ENCODE data around the gene DPP6. TPM values are rescaled to one million over a fixed set of nuclear protein-coding genes. Genes with fewer than 3 reads are reported as not detected.
"Not testable (repeated sequence)": the region's sequence is repeated elsewhere in the genome, so short reads cannot be mapped to it uniquely, and the experiment has no call there.

DPP6 gene
- total RNA-seq, 2 experiments from 2014 or later: not detected

DNA sequence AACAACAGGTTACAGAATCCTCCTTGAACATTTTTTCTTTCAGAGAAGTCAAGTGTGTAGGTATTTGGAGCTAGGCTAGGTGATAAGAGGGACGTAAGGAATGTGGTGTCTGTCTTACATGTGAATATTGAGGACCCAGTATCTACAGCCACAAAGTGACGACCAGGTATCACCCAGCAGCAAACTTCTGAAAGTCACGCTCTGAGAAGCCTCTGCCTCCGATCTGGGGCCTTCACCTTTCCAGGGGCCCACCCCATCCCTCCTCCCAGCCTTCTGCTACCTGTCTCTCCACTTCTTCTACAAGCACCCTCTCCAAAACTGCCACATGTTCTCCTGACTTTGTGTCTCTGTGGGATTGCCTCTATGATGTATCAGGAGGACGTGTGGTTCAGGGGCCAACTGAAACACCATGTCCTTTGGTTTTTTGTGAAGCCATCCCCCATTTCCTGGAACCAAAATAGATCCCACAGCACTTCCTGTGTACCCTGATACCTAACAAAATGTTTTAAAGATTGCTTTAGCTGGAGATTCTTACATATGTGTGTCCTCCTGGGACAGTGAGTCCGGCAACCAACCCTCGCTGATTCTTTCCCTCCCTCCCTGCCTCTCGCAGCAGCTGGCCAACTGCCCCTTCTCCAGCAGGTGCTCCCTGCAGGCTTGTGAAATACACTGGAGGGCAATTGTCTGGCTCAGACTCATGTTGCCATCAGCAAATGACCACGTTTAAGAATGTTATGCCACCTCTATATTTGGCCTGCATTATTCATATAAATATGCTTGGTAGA, 93.9 kb downstream of the DPP6 start:
- H3K36me3 ChIP-seq (ENCODE audit: insufficient read depth, low read length); H2AFZ ChIP-seq (ENCODE audit: low read length); H3K79me2 ChIP-seq (ENCODE audit: insufficient read depth, low read depth, low read length); H4K20me1 ChIP-seq (ENCODE audit: insufficient read depth, low read length); H3K4me1 ChIP-seq (ENCODE audit: insufficient read depth, low read length, poor library complexity, severe bottlenecking); H3K4me2 ChIP-seq (ENCODE audit: low read length); DNase-seq (ENCODE audit: low spot score); POLR2A ChIA-PET; CTCF ChIA-PET (ENCODE audit: unreplicated experiment); H3K27ac ChIP-seq (ENCODE audit: low read depth, low read length, poor library complexity, severe bottlenecking); intact Hi-C loops (cut with micrococcal nuclease; ENCODE audit: unreplicated experiment); H3K9me3 ChIP-seq (ENCODE audit: low read length); H3K9me2 ChIP-seq (ENCODE audit: insufficient read depth, low read length); BruUV-seq (replicated peaks); H3K4me3 ChIP-seq (ENCODE audit: low read depth, low read length, poor library complexity, severe bottlenecking): not testable (repeated sequence)

- POLR2A ChIA-PET; H3K4me1 ChIP-seq (ENCODE audit: insufficient read depth, low read length, poor library complexity, severe bottlenecking); H3K79me2 ChIP-seq (ENCODE audit: insufficient read depth, low read depth, low read length); H4K20me1 ChIP-seq (ENCODE audit: insufficient read depth, low read length); H2AFZ ChIP-seq (ENCODE audit: low read length); H3K27ac ChIP-seq (ENCODE audit: low read depth, low read length, poor library complexity, severe bottlenecking); H3K4me2 ChIP-seq (ENCODE audit: low read length); DNase-seq (ENCODE audit: low spot score); CTCF ChIA-PET (ENCODE audit: unreplicated experiment); BruUV-seq (replicated peaks); H3K36me3 ChIP-seq (ENCODE audit: insufficient read depth, low read length); H3K9me2 ChIP-seq (ENCODE audit: insufficient read depth, low read length); H3K4me3 ChIP-seq (ENCODE audit: low read depth, low read length, poor library complexity, severe bottlenecking); H3K9me3 ChIP-seq (ENCODE audit: low read length); intact Hi-C loops (cut with micrococcal nuclease; ENCODE audit: unreplicated experiment): not testable (repeated sequence)
Observed at GRCh38 chr7:154146707-154147038, 94.5 kb downstream of the DPP6 start.

GRCh38 chr7:154148791-154149516, 96.8 kb downstream of the DPP6 start:
- H3K4me3 ChIP-seq (ENCODE audit: low read depth, low read length, poor library complexity, severe bottlenecking); H3K79me2 ChIP-seq (ENCODE audit: insufficient read depth, low read depth, low read length); H3K27ac ChIP-seq (ENCODE audit: low read depth, low read length, poor library complexity, severe bottlenecking); H3K4me2 ChIP-seq (ENCODE audit: low read length); intact Hi-C loops (cut with micrococcal nuclease; ENCODE audit: unreplicated experiment); DNase-seq (ENCODE audit: low spot score); H4K20me1 ChIP-seq (ENCODE audit: insufficient read depth, low read length); H2AFZ ChIP-seq (ENCODE audit: low read length); H3K4me1 ChIP-seq (ENCODE audit: insufficient read depth, low read length, poor library complexity, severe bottlenecking); CTCF ChIA-PET (ENCODE audit: unreplicated experiment); BruUV-seq (replicated peaks); H3K36me3 ChIP-seq (ENCODE audit: insufficient read depth, low read length); H3K9me2 ChIP-seq (ENCODE audit: insufficient read depth, low read length); POLR2A ChIA-PET; H3K9me3 ChIP-seq (ENCODE audit: low read length): not testable (repeated sequence)

GRCh38 chr7:154150656-154151055, 98.5 kb downstream of the DPP6 start:
- POLR2A ChIA-PET; DNase-seq (ENCODE audit: low spot score); H3K36me3 ChIP-seq (ENCODE audit: insufficient read depth, low read length); H2AFZ ChIP-seq (ENCODE audit: low read length); BruUV-seq (replicated peaks); H3K79me2 ChIP-seq (ENCODE audit: insufficient read depth, low read depth, low read length); H3K9me3 ChIP-seq (ENCODE audit: low read length); H3K27ac ChIP-seq (ENCODE audit: low read depth, low read length, poor library complexity, severe bottlenecking); H3K4me3 ChIP-seq (ENCODE audit: low read depth, low read length, poor library complexity, severe bottlenecking); H3K4me2 ChIP-seq (ENCODE audit: low read length); intact Hi-C loops (cut with micrococcal nuclease; ENCODE audit: unreplicated experiment); CTCF ChIA-PET (ENCODE audit: unreplicated experiment); H3K4me1 ChIP-seq (ENCODE audit: insufficient read depth, low read length, poor library complexity, severe bottlenecking); H3K9me2 ChIP-seq (ENCODE audit: insufficient read depth, low read length); H4K20me1 ChIP-seq (ENCODE audit: insufficient read depth, low read length): not testable (repeated sequence)

DNA sequence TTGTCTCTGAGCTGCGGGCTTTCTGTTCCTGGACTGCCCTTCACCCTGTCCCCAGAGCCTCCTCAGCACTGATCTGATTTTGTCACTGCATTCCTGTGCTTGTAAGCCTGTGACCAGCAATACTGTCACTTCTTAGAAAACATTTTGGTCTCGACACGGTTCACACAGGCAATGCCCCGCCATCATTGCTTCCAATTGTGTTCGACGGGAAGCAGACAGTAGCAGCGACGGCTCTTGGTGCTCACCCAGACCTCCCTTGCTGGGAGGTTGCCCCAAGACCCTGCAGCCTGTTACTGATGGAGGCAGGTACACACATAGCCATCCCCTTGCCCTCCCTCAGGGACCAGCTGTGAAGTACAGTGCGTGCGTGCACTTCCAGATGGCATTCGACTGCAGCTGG, 99.1 kb downstream of the DPP6 start:
- H3K9me3 ChIP-seq (ENCODE audit: low read length); intact Hi-C loops (cut with micrococcal nuclease; ENCODE audit: unreplicated experiment); H2AFZ ChIP-seq (ENCODE audit: low read length); BruUV-seq (replicated peaks); DNase-seq (ENCODE audit: low spot score); H3K27ac ChIP-seq (ENCODE audit: low read depth, low read length, poor library complexity, severe bottlenecking); H3K36me3 ChIP-seq (ENCODE audit: insufficient read depth, low read length); H3K9me2 ChIP-seq (ENCODE audit: insufficient read depth, low read length); H3K4me1 ChIP-seq (ENCODE audit: insufficient read depth, low read length, poor library complexity, severe bottlenecking); H3K79me2 ChIP-seq (ENCODE audit: insufficient read depth, low read depth, low read length); POLR2A ChIA-PET; H4K20me1 ChIP-seq (ENCODE audit: insufficient read depth, low read length); CTCF ChIA-PET (ENCODE audit: unreplicated experiment); H3K4me2 ChIP-seq (ENCODE audit: low read length); H3K4me3 ChIP-seq (ENCODE audit: low read depth, low read length, poor library complexity, severe bottlenecking): not testable (repeated sequence)

DNA sequence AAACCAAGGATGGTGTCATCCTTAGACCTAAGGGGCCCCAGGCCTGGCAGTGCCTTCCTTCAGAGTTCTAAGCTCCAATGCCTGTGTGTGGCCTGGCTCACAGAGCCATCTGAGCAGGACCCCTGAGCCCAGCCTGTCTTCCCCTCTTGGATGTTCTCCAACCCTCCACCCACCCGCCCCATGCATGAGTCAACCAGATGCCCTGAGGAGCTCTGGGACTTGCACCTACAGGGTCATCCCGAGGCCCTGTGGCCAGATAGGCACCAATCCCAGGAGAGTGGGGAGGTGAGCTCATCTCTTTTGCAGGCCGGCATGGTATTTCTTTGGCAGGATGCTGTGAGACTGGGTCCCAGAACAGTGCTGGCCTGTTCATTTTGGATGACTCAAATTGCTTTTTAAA, 103.7 kb downstream of the DPP6 start:
- H3K4me1 ChIP-seq (ENCODE audit: insufficient read depth, low read length, poor library complexity, severe bottlenecking); H3K36me3 ChIP-seq (ENCODE audit: insufficient read depth, low read length); DNase-seq (ENCODE audit: low spot score); H3K79me2 ChIP-seq (ENCODE audit: insufficient read depth, low read depth, low read length); H4K20me1 ChIP-seq (ENCODE audit: insufficient read depth, low read length); H3K9me2 ChIP-seq (ENCODE audit: insufficient read depth, low read length); H3K27ac ChIP-seq (ENCODE audit: low read depth, low read length, poor library complexity, severe bottlenecking); H3K4me3 ChIP-seq (ENCODE audit: low read depth, low read length, poor library complexity, severe bottlenecking); CTCF ChIA-PET (ENCODE audit: unreplicated experiment); BruUV-seq (replicated peaks); H3K4me2 ChIP-seq (ENCODE audit: low read length); H3K9me3 ChIP-seq (ENCODE audit: low read length); H2AFZ ChIP-seq (ENCODE audit: low read length); POLR2A ChIA-PET; intact Hi-C loops (cut with micrococcal nuclease; ENCODE audit: unreplicated experiment): not testable (repeated sequence)
